ENCODE results near the gene CHCT1.
"Not testable (repeated sequence)": the region's sequence is repeated elsewhere in the genome, so short reads cannot be mapped to it uniquely, and the experiment has no call there.

CHCT1 gene

DNA sequence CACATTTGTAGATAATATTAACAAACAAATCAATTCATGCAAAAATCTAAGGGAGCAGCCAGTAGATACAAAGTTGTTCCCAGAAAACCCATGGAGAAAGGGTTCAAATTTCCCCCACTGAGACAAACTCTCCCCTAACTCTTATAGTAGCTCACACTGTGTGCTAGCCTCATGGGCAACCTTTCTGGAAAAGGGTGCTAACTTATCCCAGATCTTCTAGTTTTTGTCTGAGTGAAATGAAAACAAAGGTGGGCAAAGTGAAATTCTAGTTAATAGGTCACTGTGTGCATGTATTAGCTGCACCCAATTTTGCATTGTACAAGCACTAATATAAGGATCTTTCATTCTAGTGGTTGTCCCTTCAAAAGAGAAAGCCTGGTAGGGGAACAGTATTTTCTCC, 20.5 kb upstream of the CHCT1 start:
- DNase-seq: no peak

DNA sequence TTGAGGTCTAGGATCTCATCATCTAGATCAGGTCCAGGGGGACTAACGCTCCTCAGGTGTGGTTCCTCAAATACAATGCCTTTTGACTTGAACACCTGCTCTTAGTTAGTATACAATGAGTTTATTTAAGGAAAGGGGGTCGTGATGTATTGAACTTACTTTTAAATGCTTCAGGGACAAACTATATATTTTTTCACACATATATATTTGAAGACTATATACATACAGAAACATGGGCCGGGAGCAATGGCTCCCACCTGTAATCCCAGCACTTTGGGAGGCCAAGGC, 18.8 kb upstream of the CHCT1 start:
- no peak for DNase-seq

DNA sequence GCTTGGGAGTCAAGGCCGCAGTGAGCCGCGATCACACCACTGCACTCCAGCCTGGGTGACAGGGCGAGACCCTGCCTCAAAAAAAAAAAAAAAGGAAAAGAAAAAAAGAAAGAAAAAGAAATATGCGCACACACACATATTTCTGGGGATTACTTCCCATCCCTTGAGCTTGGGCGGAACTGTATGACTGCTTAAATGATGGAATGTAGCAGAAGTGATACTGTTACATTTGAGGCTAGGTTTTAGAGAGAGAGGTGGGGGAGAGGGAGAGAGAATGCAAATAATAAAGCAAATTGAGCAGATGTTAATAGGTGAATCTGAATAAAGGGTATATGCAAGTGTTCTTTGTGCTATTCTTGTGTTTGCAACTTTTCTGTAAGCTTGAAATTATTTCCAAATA, 18.3 kb upstream of the CHCT1 start:
- DNase-seq: no peak

DNA sequence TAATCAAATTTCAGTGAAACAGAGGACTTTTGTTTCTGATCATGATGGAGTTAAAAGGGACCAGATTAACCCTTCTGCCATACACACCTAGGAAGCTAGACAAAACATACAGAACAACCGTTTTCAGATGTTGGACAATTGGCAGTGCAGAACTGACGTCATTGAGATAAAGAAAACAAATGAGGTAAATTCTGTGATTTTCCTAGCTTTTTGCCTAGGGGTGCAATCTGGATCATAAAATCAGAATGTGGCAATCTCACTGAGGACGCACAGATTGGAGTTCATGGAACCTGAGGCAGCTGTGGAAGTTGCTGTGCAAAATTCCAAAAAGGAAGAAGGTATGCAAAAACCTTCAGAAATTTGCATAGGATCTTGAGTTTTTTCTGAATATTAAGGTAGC, 15.4 kb upstream of the CHCT1 start:
- no peak for DNase-seq

DNA sequence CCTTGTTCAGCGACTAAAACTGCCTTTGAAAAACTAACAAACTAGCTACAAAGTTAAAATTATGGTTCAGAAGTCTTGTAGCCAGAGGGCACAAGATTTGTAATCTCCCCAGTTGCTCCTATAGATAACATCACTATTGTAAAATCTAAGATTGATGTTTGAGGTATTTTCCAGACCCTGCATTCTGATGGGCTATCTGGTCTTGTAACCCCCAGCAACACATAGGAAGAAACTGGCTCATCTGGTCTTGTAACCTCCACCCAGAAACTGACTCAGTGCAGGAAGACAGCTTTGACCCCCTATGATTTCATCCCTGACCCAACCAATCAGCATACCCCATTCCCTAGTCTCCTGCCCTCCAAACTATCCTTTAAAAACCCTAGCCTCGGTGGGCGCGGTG, 12.3 kb upstream of the CHCT1 start:
- no peak for DNase-seq

DNA sequence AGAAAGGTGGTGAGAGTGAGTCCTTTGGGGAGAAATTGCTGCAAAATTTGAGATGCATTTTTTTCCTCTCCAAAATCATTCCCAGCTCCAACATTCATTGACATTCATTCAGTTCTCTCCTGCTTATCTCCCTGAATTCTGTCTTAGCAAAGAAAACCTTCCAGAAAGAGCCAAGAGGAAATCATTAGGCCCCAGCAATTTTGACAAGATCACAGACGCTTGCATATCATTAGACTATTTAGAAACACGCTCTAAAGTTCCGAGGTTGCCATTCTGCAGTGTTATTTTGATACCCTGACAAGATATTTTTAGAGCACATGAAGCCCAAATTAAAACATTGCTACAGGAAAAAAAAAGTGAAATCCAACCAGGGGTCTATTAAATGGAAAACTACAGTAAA, 9.6 kb upstream of the CHCT1 start:
- DNase-seq: no peak

DNA sequence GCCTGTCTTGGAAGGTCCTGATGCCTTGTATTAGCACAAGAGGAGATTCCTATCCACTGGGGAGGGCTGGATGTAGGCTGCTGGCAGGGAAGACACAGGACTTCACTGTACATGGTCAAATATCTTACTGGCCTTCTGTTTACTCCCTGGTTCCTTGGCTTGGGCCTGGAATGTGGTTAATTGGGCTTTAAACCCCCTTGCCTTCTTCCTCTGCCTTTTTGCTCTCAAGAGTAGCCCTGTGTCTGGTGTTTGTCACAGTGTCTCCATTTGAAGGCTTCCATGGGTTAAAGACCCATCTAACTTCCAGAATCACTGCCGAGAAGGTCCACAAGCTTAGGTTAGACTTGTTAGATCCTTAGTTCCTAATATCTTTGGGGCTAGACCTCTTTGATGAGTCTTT, 7.1 kb upstream of the CHCT1 start:
- no peak for DNase-seq

DNA sequence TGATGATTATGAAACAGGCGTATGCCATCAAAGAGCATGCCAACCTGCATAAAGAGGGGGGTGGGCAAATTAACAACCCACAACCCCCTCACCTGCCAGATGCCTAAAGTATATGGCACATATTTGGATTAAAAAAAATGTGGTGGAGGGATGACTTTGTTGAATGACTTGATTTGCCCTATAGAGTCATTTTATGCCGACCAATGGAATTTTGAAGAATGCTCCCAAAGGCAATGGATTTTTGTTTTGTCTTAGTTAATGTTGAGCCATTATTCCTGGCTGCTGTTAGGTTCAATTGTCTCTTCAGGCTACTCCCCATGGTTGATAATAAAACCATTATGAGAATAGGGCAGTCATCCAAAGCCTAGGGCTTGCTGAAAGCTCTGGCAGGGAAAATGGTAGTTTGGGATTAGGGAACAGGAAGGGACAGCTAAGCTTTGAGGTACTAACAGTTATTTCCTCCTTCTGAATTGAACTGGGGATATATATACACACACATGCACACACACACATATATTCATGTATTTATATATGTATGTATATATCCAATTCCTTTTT, 5.8 kb upstream of the CHCT1 start:
- no peak for DNase-seq

DNA sequence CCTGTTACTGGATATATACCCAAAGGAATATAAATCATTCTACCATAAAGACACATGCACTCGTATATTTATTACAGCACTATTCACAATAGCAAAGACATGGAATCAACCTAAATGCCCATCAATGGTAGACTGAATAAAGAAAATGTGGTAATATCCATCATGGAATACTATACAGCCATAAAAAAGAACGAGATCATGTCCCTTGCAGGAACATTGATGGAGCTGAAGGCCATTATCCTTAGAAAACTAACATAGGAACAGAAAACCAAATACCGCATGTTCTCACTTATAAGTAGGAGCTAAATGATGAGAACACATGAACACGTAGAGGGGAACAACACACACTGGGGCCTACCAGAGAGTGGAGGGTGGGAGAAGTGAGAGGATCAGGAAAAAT, 3.3 kb upstream of the CHCT1 start:
- DNase-seq: not testable (repeated sequence)

DNA sequence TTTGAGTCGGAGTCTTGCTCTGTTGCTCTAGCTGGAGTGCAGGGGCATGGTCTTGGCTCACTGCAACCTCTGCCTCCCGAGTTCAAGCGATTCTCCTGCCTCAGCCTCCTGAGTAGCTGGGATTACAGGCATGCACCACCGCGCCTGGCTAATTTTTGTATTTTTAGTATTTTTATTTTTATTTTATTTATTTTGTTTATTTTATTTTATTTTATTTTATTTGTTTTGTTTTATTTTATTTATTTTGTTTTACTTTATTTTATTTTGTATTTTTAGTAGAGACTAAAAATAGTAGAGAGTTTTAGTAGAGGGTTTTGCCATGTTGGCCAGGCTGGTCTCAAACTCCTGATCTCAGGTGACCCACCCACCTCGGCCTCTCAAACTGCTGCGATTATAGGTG, 2.4 kb upstream of the CHCT1 start:
- DNase-seq: not testable (repeated sequence)

DNA sequence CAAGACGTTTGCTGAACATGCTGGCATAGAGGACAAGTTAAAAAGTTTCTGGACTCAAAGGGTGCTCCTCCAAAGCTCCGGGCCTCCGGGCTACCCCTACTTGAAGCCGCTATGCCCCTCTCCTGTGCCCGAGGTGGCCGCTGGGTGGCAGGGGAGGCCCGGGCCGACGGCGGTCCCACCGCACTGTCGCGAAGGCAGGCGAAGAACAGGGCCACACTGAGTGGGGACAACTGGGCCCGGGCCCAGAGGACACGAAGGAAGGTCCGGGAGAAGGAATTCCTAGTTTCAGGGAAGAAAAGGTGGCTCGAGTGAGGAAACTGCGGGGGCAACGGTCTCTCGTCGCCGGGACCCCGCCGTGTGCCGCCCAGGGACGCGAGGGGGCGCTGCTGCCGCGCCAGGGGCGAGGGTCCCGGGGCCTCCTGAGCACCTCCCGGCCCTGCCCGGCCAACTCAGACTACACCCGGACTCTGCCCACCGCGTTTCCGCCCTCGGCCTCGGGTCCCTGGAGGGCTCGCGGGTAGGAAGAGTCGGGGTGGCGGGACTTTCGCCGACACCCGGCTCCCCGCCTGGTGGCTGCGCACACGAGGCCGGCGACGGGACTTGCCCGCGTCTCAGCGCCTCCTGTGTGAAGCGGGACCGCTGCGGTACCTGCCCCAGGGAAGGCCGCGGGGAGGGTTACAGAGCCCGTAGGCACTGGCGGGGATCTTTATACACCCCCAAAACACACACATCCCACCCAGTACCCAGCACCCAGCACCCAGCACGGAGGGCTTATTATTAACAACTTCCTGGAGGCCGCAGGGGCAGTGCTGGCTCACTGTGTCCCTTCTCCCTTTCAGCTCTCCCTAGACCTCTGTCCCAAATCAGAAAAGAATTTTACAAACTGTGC, 772 bp upstream of the CHCT1 start:
- DNase-seq: peak; percentile 60

DNA sequence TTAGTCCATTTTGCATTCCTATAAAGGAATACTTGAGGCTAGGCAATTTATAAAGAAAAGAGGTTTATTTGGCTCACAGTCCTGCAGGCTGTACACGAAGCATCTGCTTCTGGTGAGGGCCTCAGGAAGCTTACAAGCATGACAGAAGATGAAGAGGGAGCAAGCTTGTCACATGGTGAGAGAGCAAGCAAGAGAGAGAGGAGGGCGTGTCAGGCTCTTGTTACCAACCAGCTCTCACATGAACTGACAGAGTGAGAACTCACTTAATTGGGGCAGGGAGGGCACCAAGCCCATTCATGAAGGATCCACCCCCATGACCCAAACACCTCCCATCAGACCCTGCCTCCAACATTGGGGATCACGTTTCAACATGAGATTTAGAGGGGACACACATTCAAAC, 1.6 kb downstream of the CHCT1 start:
- no peak for DNase-seq

DNA sequence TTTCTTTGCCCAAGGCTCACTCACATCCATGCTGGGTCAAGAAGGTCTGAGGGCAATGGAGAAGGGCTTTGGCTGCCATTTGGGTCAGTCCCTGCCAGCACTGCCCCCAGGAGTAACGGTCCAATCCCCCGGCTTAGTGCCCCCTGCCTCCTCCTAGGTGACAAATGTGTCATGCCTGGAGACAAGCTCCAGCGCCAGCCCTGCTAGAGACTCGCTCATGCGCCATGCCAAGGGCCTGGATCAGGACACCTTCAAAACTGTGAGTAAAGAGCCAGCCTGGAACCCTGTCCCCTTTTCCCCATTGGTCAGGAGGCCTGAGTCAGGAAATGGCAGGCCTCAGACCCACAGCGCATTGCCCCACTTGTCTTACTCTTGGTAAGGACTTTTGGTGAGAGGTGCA, 3.3 kb downstream of the CHCT1 start:
- no peak for DNase-seq

DNA sequence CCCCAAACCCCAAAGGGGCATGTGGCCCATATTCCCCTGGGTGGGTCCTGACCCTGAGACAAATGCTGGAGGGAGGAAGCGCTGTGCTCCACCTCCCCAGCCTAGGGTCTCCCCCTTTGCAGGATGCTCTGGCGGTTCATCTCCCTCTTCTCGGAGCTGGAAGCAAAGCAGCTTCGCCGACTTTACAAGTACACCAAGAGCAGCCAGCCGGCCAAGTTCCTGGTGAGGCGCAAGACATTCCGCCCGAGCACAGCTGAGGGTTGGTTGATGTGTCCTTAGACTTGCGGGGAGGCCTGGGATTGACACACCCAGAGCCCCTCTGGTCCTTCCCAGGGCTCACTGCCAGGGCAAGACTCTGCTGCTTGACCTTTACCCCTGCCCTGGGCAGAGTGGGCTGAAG, 4.3 kb downstream of the CHCT1 start:
- DNase-seq: no peak

DNA sequence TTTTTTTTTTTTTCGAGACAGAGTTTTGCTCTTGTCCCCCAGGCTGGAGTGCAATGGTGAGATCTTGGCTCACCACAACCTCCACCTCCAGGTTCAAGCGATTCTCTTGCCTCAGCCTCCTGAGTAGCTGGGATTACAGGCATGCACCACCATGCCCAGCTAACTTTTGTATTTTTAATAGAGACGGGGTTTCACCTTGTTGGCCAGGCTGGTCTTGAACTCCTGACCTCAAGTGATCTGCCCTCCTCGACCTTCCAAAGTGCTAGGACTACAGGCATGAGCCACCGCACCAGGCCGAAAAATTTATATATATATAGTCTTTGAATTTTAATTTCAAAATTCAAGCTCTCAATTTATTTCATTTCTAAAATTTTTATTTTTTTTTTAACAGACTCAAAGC, 6.2 kb downstream of the CHCT1 start:
- not testable (repeated sequence) for DNase-seq

DNA sequence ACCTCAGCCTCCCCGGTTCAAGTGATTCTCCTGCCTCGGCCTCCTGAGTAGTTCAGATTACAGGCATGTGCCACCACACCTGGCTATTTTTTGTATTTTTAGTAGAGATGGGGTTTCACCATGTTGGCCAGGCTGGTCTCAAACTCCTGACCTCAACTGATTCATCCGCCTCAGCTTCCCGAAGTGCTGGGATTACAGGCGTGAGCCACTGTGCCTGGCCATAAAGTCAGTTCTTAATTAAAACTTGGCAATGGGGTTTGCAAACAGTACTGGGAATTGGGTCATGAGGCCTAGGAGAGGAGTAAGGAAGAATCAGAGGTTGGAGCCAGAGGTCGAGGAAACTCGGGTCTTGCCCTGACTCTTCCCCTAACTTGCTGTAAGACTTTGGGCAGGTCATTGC, 8.3 kb downstream of the CHCT1 start:
- not testable (repeated sequence) for DNase-seq

DNA sequence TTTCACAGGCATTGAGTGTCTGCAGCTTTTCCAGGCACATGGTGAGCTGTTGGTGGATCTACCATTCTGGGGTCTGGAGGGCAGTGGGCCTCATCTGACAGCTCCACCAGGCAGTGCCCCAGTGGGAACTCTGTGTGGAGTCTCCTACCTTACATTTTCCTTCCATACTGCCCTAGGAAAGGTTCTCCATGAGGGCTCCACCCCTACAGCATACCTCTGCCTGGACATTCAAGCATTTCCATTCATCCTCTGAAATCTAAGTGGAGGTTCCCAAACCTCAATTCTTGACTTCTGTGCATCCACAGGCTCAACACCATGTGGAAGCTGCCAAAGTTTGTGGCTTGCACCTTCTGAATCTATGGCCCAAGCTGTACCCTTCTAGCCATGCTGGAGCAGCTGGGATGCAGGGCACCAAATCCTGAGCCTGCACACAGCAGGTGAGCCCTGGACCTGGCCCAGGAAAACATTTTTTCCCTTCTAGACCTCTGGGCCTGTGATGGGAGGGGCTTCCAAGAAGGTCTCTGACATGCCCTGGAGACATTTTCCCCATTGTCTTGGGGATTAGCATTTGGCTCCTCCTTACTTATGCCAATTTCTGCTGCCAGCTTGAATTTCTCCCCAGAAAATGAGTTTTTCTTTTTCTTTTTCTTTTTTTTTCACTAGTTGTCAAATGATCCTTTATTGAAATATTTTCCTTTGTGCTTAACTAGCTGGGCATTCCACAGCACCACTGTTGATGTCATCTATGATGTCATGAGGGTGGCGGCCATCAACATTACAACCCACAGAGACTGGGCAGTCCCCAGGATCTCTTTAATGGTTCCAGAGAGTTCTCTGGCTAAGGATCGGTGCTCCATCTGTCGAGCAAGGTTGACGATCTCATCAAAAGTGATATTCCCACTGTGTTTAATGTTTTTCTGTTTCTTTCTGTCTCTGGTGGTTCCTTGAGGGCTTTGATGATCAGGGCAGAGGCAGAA, 11.0 kb downstream of the CHCT1 start:
- DNase-seq: not testable (repeated sequence)

DNA sequence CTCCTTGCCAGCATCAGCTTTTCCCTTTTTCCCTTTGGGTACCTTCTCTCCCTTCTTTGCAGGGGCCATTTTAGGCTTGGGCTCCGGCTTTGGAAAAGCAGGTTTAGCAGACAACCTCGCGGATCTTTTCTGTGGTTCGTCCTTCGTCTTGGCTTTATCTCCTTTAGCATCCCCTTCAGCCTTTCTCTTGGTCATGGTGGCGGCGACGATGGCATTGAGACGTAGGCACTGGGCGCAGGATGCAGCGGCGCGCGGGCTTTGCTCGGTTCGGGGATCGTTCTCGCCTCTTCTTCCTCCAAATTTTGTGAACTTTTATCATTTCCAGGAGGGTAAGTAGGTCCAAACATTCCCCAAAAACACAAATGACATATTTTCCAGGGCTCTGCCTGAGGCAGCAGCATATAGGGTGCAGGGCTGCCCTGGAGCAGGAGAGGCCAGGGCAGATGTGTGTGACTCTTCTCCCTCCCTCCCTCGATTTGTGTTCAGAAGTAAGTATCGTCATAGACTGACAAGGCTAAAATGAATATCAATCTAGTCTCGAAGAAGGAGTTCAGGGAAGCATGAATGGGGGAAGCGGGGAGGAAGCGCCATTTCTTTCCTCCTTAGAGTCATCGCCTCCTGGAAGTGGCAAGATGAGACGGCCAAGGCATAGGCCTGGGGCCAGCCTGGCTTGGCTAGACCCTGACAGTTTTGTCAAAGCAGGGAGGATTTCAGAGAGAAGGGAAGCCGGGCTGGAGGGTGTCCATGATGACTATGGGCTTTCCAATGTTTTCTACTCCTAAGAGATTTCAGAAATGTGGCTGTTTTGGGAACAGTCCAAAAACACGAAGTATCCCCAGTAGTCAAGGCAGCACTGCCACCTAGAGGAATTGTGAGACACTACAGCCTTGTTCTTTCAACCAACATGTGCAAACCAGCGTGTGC, 13.2 kb downstream of the CHCT1 start:
- DNase-seq: peak; percentile 13

DNA sequence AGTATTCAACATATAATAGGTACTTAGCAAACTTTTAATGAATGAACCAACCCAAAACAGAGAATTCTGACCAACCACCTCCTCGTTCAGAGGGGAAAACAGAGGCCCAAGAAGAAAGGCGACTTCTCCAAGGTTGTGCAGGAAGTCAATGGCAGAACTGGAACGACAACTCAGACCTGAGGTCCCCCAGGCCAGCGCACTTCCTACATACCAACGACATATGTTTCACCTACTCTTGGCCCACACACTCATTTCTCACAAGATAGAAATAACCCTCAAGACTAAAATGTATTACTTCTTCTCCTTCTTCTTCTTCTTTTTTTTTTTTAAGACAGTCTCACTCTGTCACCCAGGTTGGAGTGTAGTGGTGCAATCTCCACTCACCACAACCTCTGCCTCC, 14.4 kb downstream of the CHCT1 start:
- no peak for DNase-seq

DNA sequence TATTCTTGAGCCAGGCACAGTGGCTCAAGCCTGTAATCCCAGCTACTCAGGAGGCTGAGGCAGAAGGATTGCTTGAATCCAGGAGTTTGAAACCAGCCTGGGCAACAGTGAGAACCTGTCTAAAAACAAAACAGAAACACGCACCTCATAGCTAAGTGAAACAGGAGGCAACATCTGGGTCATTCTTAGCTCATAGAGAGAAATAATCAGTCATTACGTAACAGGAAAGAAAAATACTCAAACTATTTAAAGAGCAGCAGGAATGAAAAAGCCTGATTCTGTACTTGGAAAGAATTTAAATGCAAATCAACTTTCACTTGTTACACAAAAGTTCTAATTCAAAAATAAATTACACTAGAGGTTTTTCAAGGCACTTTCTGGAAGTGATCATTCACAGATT, 17.2 kb downstream of the CHCT1 start:
- no peak for DNase-seq

DNA sequence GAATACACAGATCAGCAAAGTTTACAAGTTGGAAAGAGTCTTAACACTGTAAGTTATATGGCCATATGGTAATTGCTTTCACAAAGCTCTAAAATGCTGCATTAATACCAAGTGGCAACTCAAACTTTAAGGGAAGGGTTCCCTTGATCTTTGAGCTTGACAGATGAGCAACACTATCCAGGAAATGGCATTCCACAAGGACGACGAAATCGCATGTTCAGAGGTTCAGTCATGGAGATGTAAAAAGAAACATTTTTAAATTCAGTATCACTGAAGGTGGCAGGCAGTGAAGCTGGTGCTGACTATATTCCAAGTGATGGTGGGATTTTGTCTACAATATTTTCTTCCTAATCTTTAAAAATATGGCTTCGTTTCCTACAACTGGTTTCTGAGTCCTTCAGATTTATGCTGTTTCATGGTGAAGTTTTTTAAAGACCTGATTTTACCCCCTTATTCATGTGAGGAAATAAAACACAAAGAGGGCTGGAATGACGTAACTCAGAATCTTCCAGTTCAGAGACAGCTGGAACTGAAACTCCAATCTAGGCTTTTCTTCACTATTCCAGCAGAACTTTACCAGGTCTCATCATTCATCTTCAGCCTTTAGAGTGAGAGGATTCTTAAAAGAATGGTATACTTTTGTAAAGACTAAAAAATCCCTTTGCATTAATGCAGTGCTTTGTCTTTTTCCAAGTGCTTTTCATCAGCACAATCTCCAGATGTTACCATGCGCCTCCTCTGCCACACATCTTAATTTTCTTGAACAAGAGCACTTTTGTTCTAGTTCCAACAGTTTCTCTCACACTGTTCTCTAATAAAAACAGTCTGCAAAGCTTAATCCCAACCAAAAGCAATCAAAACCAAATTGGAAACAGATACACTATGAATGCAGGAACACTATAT, 20.2 kb downstream of the CHCT1 start:
- DNase-seq: no peak

DNA sequence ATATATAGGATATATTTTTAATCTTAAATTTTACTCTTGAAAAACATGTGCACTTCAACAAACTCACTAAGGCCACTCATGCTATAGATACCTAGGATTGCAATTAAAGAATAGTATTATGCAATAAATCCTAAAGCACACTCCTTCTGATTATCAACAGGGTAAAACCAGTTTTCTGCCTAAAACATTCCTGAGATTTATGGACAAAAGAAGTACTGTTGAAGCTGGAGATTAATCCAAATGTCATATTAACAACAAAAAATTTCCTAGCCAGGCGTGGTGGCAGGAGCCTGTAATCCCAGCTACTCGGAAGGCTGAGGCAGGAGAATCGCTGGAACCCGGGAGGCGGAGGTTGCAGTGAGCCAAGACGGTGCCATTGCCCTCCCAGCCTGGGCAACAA, 21.4 kb downstream of the CHCT1 start:
- no peak for DNase-seq

Data from activated CD4-positive, alpha-beta T cell treated with anti-CD3 and anti-CD28 coated beads for 1 hour (primary cell).